ENCODE results near the gene PALS1.
"Not testable (repeated sequence)": the region's sequence is repeated elsewhere in the genome, so short reads cannot be mapped to it uniquely, and the experiment has no call there.

PALS1 gene

GRCh38 chr14:67253076-67253635, 11.9 kb downstream of the PALS1 start:
- no peak overlapping the region for H3K27ac ChIP-seq
- no peak for DNase-seq (ENCODE audit: low read depth, low spot score)

GRCh38 chr14:67257906-67258305, 16.7 kb downstream of the PALS1 start:
- H3K27ac ChIP-seq: no peak overlapping the region
- no peak for DNase-seq (ENCODE audit: low read depth, low spot score)

GRCh38 chr14:67260965-67261364, 19.7 kb downstream of the PALS1 start:
- H3K27ac ChIP-seq: no peak overlapping the region
- no peak for DNase-seq (ENCODE audit: low read depth, low spot score)

GRCh38 chr14:67263499-67264149, 22.4 kb downstream of the PALS1 start:
- no peak overlapping the region for H3K27ac ChIP-seq
- DNase-seq (ENCODE audit: low read depth, low spot score): no peak

GRCh38 chr14:67265131-67265530, 23.9 kb downstream of the PALS1 start:
- no peak overlapping the region for H3K27ac ChIP-seq
- no peak for DNase-seq (ENCODE audit: low read depth, low spot score)

- H3K27ac ChIP-seq: no peak overlapping the region
- no peak for DNase-seq (ENCODE audit: low read depth, low spot score)
Observed at GRCh38 chr14:67267576-67268328, 26.5 kb downstream of the PALS1 start.

GRCh38 chr14:67268426-67269150, 27.4 kb downstream of the PALS1 start:
- no peak for DNase-seq (ENCODE audit: low read depth, low spot score)
- no peak overlapping the region for H3K27ac ChIP-seq

- no peak for DNase-seq (ENCODE audit: low read depth, low spot score)
- no peak overlapping the region for H3K27ac ChIP-seq
Observed at GRCh38 chr14:67269298-67270060, 28.2 kb downstream of the PALS1 start.

- no peak for DNase-seq (ENCODE audit: low read depth, low spot score)
- H3K27ac ChIP-seq: no peak overlapping the region
Observed at GRCh38 chr14:67270145-67270753, 29.0 kb downstream of the PALS1 start.

GRCh38 chr14:67270933-67271332, 29.7 kb downstream of the PALS1 start:
- no peak overlapping the region for H3K27ac ChIP-seq
- no peak for DNase-seq (ENCODE audit: low read depth, low spot score)

- not testable (repeated sequence) for DNase-seq (ENCODE audit: low read depth, low spot score); H3K27ac ChIP-seq
Observed at GRCh38 chr14:67273281-67273680, 32.0 kb downstream of the PALS1 start.

GRCh38 chr14:67276131-67276530, 34.9 kb downstream of the PALS1 start:
- H3K27ac ChIP-seq: no peak overlapping the region
- DNase-seq (ENCODE audit: low read depth, low spot score): no peak

GRCh38 chr14:67280506-67280905, 39.3 kb downstream of the PALS1 start:
- H3K27ac ChIP-seq: no peak overlapping the region
- DNase-seq (ENCODE audit: low read depth, low spot score): no peak

GRCh38 chr14:67285876-67286452, 44.7 kb downstream of the PALS1 start:
- DNase-seq (ENCODE audit: low read depth, low spot score): no peak
- H3K27ac ChIP-seq: no peak overlapping the region
